ENCODE results near the gene WNT9A.
"Not testable (repeated sequence)": the region's sequence is repeated elsewhere in the genome, so short reads cannot be mapped to it uniquely, and the experiment has no call there.

The WNT9A gene, protein sequence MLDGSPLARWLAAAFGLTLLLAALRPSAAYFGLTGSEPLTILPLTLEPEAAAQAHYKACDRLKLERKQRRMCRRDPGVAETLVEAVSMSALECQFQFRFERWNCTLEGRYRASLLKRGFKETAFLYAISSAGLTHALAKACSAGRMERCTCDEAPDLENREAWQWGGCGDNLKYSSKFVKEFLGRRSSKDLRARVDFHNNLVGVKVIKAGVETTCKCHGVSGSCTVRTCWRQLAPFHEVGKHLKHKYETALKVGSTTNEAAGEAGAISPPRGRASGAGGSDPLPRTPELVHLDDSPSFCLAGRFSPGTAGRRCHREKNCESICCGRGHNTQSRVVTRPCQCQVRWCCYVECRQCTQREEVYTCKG

DNA sequence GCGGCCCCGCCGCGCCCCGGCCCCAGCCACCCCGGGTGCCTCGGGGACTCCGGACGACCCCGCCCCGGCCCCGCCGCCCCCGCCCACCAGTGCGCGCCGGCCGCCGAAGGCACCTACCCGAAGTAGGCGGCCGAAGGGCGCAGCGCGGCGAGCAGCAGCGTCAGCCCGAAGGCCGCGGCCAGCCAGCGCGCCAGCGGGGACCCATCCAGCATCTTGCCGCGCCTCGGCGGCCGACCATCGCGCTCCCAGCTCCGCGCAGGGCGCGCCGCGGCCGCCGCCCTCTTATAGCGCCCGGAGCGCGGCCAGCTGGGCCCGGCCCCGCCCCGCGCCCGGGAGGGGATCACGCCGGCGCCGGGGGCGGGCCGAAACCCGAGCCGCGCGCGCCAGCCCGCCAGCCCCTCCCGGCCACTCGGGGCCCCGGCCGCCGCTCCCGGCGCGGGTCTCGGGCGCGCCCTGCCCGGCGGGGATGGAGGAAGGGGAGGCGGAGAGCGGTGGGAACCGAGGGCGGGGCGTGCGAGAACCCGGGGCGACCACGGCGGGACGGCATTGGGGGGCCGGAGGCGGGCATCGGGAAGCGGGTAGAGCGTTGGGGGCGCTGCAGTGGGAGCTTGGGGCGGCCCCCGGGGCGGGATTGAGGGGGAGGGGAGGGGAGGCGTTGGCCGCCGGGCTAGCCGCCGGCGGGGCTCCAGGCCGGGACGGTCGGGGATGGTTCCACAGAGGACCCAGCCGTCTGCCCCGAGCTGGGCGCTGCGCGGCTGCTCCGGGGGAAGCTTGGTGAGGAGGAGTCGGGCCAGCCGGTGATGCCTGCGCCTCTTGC, at the start of gene WNT9A:
WNT9A (minus strand) TSS at position 257 of the 817 bp plus-strand sequence; CDS start at position 212, 45 bp downstream.
- Histone ChIP-seq H3K4me3 (peak within 1 kb of the TSS; percentile 83), H3K9ac (ENCODE audit: insufficient read length) (peak within 1 kb of the TSS; percentile 53), H3K27ac (no peak within 1 kb of the TSS), H3K9me3 (ENCODE audit: low read depth, low read length) (no peaks in the 10 kb centered on the region), H3K36me3 (ENCODE audit: insufficient read depth, low read length) (no peaks in the 10 kb centered on the region)
- DNase-seq (ENCODE audit: low read depth, low spot score), result no peak
- TF ChIP-seq FOXP2 (optimal IDR thresholded peaks at IDR 0.05; ENCODE audit: control extremely low read depth, extremely low read length, insufficient read depth) (no peak), POLR2AphosphoS5 (IDR thresholded peaks at IDR 0.05; ENCODE audit: borderline replicate concordance, low read depth, low read length) (no peak)

DNA sequence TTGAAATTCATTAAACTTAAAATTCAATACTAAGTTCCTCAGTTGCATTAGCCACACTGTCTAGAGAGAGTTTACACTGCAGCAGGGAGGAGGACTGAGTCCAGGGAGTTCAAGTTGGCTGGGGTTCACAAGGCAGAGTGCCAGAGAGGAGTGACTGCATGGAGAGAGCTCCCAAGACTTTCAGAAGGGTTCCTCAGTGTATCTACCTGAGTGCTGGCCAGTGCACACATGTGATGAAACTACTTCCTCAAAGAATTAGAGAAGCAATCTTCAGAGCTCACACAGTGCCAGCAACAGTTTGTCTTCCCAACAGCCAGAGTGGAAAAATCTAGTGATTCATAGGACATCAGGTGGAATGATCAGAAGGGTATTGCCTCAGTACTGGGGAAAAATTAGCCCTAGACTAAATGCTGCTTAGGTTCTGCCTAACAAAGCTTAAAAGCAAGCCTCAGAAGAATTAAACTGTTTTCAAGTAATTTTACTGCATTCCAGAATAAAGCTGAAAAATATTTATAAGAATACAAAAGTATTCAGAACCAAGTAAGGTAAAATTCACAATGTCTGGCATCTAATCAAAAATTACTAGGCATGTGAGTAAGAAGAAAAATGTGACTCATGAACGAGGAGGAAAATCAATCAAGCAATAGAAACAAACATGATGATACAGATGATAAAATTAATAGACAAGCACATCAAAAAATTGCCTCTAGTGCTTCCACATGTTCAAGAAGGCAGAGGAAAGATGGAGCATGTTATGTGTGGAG, 48.6 kb upstream of the WNT9A start:
- DNase-seq (ENCODE audit: low read depth, low spot score), result no peak
- no peak overlapping the region for H3K4me3 ChIP-seq
- H3K36me3 ChIP-seq (ENCODE audit: insufficient read depth, low read length), result no peaks in the 10 kb centered on the region
- H3K9ac ChIP-seq (ENCODE audit: insufficient read length), result no peak overlapping the region
- TF ChIP-seq EZH2 (IDR thresholded peaks at IDR 0.05) (no peak), POLR2AphosphoS5 (IDR thresholded peaks at IDR 0.05; ENCODE audit: borderline replicate concordance, low read depth, low read length) (no peak), FOXP2 (optimal IDR thresholded peaks at IDR 0.05; ENCODE audit: control extremely low read depth, extremely low read length, insufficient read depth) (no peak)
- no peak overlapping the region for H3K27ac ChIP-seq
- H3K9me3 ChIP-seq (ENCODE audit: low read depth, low read length), result no peaks in the 10 kb centered on the region

DNA sequence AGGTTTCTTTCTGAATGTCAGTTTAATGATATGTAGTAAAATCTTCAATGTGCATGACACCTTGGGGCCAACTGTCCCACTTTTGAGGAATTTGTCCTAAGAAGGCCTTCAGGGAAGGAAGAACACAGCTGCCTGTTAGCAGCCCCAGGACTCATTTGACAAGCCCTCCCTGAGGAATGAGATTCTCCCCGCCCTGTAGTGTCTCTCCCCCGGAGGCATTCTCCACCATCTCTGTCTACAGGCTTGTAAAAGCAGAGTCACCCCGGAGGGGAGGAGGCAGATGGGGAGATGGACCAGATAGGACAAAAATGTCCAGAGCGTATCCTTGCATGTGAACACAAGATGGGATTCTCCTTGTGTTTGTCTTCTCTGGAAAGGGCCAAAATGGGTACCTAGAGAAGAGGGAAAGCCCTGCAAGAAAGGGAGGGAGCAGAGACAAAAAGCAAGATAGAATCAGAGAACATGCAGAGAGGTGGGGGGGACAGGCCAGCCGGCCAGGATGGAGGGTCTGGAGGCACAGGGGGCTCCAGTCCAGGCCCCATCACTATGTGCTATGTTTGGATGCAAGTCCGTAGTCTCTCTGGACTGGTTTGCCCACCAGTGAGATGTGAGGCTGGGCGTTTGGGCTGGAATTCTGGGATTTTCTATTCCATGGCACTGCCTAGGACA, 47.0 kb upstream of the WNT9A start:
- no peak overlapping the region for H3K4me3 ChIP-seq

DNA sequence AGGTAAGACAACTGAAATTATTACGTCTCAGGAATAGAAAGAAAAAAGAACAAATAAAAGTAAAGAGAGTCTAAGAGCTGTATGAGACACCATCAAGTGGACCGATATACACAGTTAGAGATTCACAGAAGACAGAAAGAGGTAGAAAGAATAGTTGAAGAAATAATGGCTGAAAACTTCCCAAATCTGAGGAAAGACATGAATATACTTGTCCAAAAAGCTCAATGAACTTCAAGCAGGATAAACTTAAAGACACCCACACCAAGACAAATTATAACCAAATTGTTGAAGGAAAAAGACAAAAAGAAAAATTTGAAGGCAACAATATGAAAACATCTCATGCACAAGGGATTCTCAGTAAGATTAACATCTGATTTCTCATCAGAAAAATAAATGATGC, 39.4 kb upstream of the WNT9A start:
- DNase-seq (ENCODE audit: low read depth, low spot score), result no peak
- no peak overlapping the region for H3K9ac ChIP-seq (ENCODE audit: insufficient read length)
- H3K27ac ChIP-seq, result no peak overlapping the region
- TF ChIP-seq POLR2AphosphoS5 (IDR thresholded peaks at IDR 0.05; ENCODE audit: borderline replicate concordance, low read depth, low read length), result no peak
- no peaks in the 10 kb centered on the region for H3K9me3 ChIP-seq (ENCODE audit: low read depth, low read length)
- H3K36me3 ChIP-seq (ENCODE audit: insufficient read depth, low read length), result no peaks in the 10 kb centered on the region
- no peak overlapping the region for H3K4me3 ChIP-seq

More for the DNA sequence above, 47.0 kb upstream of the WNT9A start:
- H3K9me3 ChIP-seq (ENCODE audit: low read depth, low read length), result no peaks in the 10 kb centered on the region
- no peak for DNase-seq (ENCODE audit: low read depth, low spot score)
- H3K27ac ChIP-seq, result no peak overlapping the region
- H3K36me3 ChIP-seq (ENCODE audit: insufficient read depth, low read length), result no peaks in the 10 kb centered on the region
- TF ChIP-seq POLR2AphosphoS5 (IDR thresholded peaks at IDR 0.05; ENCODE audit: borderline replicate concordance, low read depth, low read length) (no peak), FOXP2 (optimal IDR thresholded peaks at IDR 0.05; ENCODE audit: control extremely low read depth, extremely low read length, insufficient read depth) (no peak), EZH2 (IDR thresholded peaks at IDR 0.05) (no peak)
- H3K9ac ChIP-seq (ENCODE audit: insufficient read length), result no peak overlapping the region

DNA sequence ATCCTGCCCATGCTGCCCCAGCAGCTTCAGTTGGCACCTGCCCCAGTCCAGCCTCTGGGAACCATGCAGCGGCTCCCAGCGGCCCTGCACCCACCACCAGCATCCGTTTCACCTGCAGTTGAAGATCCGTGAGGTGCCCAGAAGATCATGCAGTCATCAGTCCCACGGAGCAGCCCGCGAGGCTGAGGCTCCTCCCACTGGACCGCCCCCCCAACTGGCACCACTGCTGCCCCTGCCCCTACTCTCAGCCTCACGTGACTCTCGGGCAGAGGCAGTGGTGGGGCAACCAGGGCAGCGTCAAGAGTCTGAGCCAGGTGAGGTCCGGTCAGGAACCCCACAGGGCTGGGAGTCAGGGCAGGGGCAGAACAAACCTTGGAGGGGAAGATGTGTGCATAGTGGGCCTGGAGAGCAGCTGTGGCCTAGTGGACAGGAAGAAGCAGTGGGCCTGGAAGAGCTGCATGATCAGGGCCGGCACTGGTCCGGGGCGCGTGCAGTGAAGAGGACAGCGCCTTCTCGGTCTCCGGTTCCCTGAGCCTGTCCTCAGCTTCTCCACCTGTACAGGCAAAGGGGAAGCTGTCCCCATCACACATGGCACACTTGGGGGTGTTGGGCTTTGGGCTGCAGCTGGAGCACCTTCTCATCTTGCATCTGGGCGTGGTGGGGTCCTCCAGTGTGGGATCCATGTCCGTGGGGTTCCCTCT, 28.0 kb upstream of the WNT9A start:
- not testable (repeated sequence) for H3K9me3 ChIP-seq (ENCODE audit: low read depth, low read length); DNase-seq (ENCODE audit: low read depth, low spot score)

DNA sequence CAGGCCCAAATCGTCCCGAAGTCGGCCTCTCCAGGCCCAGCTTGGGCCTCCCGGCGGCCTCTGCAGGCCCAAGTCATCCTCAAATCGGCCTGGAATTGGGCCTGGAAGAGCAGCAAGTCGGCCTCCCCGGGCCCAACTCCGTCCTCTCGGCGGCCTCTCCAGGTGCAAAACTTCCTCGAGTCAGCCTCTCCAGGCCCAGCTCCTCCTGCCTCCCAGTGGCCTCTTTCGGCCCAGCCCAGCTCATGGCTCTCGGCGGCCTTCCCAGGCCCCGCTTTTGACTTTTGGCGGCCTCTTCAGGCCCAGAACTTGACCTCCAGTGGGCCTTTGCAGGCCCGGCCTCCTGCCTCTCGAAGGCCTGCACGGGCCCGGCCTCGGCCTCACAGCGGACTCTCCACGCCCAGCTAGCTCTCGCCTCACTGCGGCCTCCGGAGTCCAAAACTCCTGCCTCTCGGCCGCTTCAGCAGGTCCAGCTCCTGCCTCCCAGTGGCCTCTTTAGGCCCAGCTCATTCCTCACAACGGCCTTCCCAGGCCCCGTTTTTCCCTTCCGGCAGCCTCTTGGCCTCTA, 26.1 kb upstream of the WNT9A start:
- H3K9me3 ChIP-seq (ENCODE audit: low read depth, low read length); H3K9ac ChIP-seq (ENCODE audit: insufficient read length); DNase-seq (ENCODE audit: low read depth, low spot score); H3K4me3 ChIP-seq; H3K27ac ChIP-seq; H3K36me3 ChIP-seq (ENCODE audit: insufficient read depth, low read length): not testable (repeated sequence)

More for the DNA sequence above, 28.0 kb upstream of the WNT9A start:
- not testable (repeated sequence) for H3K27ac ChIP-seq; H3K36me3 ChIP-seq (ENCODE audit: insufficient read depth, low read length); H3K9ac ChIP-seq (ENCODE audit: insufficient read length); H3K4me3 ChIP-seq

DNA sequence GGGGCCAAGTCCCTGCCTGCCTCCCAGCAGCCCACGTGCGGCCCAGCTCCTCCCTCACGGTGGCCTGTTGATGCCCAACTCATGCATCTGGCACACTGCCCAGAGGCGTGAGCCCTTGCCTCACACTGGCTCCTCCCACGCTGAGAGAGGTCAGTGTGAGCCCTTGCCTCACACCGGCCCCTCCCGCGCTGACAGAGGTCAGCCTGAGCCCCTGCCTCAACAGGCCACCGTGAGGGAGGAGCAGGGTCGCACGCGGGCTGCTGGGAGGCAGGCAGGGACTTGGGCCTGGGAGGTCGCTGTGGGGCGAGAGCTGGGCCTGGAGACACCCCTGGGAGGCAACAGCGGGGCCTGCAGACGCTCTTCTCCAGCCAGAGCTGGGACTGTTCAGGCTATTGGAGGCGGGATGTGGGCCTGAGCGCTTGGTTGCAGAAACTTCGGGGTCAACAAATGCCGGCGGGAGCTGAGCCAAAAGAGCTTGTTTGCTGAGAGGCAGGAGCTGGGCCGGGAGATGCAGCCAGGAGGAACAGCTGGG, 25.2 kb upstream of the WNT9A start:
- H3K4me3 ChIP-seq; DNase-seq (ENCODE audit: low read depth, low spot score); H3K27ac ChIP-seq; H3K9me3 ChIP-seq (ENCODE audit: low read depth, low read length); H3K9ac ChIP-seq (ENCODE audit: insufficient read length); H3K36me3 ChIP-seq (ENCODE audit: insufficient read depth, low read length): not testable (repeated sequence)

DNA sequence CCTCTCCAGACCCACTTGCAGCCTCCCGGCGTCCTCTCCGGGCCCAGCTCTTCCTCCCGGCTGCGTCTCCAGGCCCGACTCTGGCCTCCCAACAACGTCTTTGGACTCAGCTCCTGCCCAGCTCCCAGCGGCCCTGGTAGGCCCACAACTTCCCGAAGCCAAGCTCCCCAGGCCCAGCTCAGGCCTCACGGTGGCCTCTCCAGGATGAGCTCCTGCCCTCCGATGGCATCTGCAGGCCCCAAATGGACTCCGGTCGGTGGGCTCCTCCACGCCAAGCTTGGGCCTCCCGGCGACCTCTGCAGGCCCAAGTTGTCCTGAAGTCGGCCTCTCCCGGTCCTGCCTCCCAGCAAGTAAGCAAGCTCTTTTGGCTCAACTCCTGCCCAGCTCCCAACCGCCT, 24.5 kb upstream of the WNT9A start:
- H3K9me3 ChIP-seq (ENCODE audit: low read depth, low read length); H3K27ac ChIP-seq; H3K36me3 ChIP-seq (ENCODE audit: insufficient read depth, low read length); H3K4me3 ChIP-seq; H3K9ac ChIP-seq (ENCODE audit: insufficient read length); DNase-seq (ENCODE audit: low read depth, low spot score): not testable (repeated sequence)

DNA sequence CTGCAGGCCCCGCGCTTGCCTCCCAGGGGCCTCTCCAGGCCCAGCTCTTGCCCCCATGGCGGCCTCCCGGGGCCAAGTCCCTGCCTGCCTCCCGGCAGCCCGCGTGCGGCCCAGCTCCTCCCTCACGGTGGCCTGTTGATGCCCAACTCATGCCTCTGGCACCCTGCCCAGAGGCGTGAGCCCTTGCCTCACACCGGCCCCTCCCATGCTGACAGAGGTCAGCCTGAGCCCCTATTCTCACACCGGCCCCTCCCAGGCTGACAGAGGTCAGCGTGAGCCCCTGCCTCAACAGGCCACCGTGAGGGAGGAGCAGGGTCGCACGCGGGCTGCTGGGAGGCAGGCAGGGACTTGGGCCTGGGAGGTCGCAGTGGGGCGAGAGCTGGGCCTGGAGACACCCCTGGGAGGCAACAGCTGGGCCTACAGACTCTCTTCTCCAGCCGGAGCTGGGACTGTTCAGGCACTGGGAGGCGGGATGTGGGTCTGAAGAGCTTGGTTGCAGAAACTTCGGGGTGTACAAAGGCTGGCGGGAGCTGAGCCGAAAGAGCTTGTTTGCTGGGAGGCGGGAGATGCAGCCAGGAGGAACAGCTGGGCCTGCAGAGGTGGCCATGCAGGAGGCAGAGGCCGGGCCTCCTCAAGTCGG, 24.0 kb upstream of the WNT9A start:
- not testable (repeated sequence) for H3K27ac ChIP-seq; H3K9ac ChIP-seq (ENCODE audit: insufficient read length); H3K36me3 ChIP-seq (ENCODE audit: insufficient read depth, low read length); H3K9me3 ChIP-seq (ENCODE audit: low read depth, low read length); DNase-seq (ENCODE audit: low read depth, low spot score); H3K4me3 ChIP-seq

DNA sequence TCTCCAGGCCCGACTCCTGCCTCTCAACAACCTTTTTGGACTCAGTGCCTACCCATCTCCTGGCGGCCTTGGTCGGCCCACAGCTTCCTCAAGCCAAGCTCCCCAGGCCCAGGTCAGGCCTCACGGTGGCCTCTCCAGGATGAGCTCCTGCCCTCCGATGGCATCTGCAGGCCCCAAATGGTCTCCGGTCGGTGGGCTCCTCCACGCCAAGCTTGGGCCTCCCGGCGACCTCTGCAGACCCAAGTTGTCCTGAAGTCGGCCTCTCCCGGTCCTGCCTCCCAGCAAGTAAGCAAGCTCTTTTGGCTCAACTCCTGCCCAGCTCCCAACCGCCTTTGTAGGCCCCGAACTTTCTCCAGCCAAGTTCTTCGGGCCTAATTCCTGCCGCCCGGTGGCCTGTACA, 23.5 kb upstream of the WNT9A start:
- H3K27ac ChIP-seq; H3K9ac ChIP-seq (ENCODE audit: insufficient read length); H3K4me3 ChIP-seq; H3K36me3 ChIP-seq (ENCODE audit: insufficient read depth, low read length); DNase-seq (ENCODE audit: low read depth, low spot score); H3K9me3 ChIP-seq (ENCODE audit: low read depth, low read length): not testable (repeated sequence)
